Measurements from ENCODE around the gene SULT1E1.
"Not testable (repeated sequence)": the region's sequence is repeated elsewhere in the genome, so short reads cannot be mapped to it uniquely, and the experiment has no call there.

The SULT1E1 gene

DNA sequence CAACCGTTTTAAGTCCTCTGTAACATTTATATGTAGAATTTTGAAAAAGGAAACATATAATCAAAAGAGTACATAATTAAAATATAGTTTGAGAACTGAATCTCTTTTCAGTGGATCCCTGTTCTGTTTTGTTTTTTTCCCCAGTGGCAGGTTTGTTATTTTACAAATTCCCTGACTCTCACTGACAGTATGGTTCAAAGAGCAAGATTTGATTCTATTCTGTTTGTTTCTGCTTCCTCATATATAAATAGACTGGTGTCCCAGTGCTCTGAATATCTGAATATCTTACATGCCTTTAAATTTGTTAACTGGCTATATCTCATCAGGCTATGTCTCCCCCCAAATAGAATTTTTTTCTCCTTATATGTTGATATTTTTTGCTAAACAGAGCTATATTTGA is 16.6 kb downstream of the SULT1E1 start:
- no peak for FAIRE-seq

DNA sequence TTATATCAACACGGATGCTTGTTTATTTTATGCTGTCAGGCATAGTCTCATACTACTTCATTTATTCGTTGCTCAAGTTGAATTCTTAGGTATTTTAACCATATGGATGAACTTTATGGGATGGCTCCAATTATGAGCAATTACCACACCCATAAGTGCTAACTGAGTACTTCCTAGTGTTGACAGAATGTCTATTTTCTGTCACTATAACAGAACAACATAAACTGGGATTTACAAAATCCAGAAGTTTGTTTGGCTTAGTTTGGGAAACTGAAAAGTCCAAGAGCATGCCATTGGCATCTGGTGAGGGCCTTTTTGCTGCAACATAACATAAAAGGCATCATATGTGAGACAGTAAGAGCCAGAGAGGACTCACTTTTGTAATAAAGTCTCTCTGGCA is 21.0 kb downstream of the SULT1E1 start:
- FAIRE-seq = no peak

- no peak for FAIRE-seq
Observed at GRCh38 chr4:69836287-69836686, 23.7 kb downstream of the SULT1E1 start.

- FAIRE-seq = no peak
Observed at GRCh38 chr4:69835766-69836165, 24.2 kb downstream of the SULT1E1 start.

GRCh38 chr4:69833251-69833650 is 26.7 kb downstream of the SULT1E1 start:
- no peak for FAIRE-seq

- no peak for FAIRE-seq
Observed at GRCh38 chr4:69832326-69833030, 27.5 kb downstream of the SULT1E1 start.

- FAIRE-seq = no peak
Observed at GRCh38 chr4:69831646-69832325, 28.2 kb downstream of the SULT1E1 start.

- no peak for FAIRE-seq
Observed at GRCh38 chr4:69831270-69831627, 28.7 kb downstream of the SULT1E1 start.

GRCh38 chr4:69830560-69831269 is 29.2 kb downstream of the SULT1E1 start:
- no peak for FAIRE-seq

- no peak for FAIRE-seq
Observed at GRCh38 chr4:69830192-69830559, 29.8 kb downstream of the SULT1E1 start.

GRCh38 chr4:69829678-69830077 is 30.3 kb downstream of the SULT1E1 start:
- no peak for FAIRE-seq

DNA sequence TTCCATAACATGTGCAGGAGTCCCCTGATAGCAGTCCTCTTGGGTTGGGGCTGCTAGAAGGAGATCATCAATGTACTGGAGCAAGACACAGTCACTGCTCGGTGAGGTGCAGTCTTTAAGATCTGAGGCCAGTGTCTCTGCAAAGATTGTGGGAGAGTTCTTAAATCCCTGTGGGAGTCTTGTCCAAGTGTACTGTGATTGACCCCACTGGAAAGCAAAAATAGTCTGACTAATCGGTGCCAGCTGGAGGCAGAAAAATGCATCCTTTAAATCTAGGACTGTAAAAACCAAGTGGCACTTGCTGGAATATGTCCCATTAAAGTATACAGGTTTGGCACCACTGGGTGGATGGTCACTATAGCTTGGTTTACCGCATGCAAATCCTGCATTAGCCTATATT is 31.1 kb downstream of the SULT1E1 start:
- no peak for FAIRE-seq

GRCh38 chr4:69825056-69825455 is 34.9 kb downstream of the SULT1E1 start:
- not testable (repeated sequence) for FAIRE-seq

DNA sequence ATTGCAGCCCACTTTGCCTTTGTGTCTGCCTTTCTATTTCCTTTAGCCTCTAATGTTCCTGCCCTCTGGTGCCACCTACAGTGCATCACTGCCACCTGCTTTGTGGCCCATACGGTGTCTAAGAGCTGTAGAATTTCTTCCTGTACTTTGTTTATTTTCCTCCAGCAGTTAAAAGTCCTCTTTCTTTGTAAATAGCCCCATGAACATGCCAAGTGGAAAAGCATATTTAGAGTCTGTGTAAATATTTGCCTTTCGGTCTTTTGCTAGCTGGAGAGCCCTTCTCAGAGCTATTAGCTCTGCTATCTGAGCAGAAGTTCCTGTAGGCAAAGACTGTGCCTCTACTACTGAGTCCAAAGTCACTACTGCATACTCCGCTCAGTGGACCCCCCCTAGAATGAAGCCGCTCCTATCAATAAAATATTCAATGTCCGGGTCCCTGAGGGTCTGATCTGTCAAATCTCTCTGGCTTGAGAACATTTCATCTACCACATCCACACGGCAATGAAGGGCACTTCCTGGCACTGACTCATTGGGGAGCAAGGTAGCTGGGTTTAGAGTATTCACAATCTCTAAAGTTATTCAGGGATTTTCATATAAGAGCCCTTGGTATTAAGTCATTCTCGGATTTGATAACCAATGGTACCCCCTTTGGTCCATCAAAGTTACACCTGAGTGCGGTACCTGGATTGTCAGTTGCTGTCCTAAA is 36.3 kb downstream of the SULT1E1 start:
- FAIRE-seq = no peak

DNA sequence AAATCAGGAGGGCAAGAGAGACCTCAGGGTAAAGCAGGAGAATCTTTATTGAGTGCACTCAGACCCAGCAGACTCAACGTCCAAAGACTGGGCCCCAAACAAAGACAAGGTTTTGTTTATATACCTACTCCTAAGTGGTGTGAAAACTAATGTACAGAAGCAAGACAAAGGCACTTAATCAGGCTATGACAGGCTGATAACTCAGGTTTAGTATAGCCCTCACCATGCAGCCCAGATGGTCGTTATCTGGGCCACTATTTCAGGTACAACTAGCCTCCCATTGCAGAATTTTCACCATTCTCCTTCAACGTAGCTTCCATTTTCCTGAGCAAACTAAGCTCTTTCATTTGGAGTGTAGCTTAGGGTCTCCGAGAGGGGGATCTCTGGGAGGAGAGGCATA is 36.9 kb downstream of the SULT1E1 start:
- FAIRE-seq = no peak

DNA sequence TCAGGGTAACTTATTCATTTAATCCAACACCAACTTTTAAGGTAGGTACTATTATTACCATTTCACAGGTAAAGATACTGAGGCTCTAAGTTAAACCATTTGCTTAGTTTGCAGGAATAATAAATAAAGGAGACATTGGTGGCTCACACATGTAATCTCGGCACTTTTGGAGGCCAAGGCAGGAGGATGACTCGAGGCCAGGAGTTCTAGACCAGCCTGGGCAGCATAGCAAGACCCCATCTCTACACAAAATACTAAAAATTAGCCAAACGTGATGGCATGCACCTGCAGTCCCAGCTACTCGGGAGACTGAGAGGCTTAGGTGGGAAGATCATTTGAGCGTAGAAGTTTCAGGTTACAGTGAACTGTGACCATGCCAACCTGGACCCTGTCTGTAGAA is 37.7 kb downstream of the SULT1E1 start:
- no peak for FAIRE-seq

- FAIRE-seq = no peak
Observed at GRCh38 chr4:69818060-69818639, 41.8 kb downstream of the SULT1E1 start.

DNA sequence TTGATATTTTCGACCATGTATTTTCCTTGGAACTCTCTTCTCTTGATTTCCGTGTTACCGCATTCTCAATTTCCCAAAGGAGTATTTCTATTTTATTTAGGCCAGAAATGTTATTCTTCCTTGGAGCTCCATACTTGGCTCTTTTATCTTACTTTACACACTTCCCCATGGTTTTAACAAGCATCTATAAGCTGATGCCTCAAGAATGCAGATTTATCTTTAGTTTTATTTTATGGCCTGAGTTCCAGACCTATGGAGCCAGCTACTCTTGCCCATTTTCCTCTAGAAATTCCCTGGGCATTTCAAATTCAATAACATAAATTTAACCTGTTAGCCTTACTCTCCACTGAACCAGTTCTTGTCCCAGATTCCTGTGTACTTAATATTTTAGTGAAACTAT is 43.7 kb downstream of the SULT1E1 start:
- FAIRE-seq = no peak

GRCh38 chr4:69813628-69814027 is 46.3 kb downstream of the SULT1E1 start:
- FAIRE-seq = no peak

DNA sequence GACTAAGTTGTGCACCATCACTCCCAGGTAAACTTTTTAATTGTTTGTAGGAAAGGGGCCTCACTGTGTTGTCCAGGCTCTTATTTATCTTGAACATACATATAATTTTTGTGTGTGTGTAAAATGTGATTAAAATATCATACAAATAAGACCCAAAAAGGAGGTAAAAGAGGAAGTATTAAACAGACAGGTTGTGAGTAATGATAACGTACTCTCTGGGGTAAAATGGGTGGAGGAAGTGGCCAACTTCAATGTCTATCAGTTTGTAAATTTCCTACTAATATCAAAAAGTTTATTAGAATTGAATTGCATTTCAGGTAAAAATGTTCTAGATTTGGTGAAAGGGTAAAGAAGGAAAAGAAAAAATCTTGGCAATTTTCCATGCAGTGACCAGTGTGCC is 48.8 kb downstream of the SULT1E1 start:
- FAIRE-seq = no peak

DNA sequence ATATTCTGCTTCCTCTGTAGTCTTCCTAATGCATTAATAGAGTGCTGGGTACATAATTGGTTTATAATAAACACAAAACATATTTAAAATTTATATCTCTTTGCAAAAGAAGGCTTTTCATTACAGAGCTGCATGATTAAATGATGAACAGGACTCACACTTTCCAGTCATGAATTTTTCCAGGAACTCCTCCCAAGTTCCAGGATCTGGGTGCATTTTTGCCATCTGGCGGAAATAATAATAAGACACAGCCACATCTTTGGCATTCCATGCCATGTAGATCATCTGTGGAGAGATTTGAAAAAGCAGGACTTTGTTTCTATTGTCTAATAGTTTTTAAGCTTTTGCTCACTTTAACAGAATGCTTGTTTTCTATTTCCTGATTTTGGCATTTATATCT is 59.3 kb downstream of the SULT1E1 start:
- no peak for FAIRE-seq

DNA sequence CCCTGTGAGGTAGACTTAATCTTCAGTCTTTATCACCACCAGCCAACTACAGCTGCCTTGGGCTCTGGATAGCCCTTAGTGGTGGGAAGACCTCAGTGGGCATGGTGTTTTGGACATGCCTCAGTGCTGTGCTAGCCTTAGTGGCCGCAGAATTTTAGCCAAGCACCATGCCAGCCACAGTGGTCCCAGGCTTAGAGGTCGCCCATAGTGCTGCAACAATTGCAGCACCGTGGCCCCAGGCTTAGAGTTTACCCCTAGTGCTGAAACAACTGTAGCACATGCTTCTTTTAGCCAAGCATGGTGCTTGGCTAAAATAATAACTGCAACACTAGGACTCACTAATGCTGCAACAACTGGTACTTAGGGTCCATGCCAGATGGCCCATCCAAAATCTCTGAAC is 60.6 kb downstream of the SULT1E1 start:
- FAIRE-seq = no peak

- no peak for FAIRE-seq
Observed at GRCh38 chr4:69793732-69794131, 66.2 kb downstream of the SULT1E1 start.
